Glutamatergic neuron (in vitro differentiated cells): ENCODE measurements around the gene GYPA. TPM values are rescaled to one million over a fixed set of nuclear protein-coding genes. Genes with fewer than 3 reads are reported as not detected.
"Not testable (repeated sequence)": the region's sequence is repeated elsewhere in the genome, so short reads cannot be mapped to it uniquely, and the experiment has no call there.

Experiments used
- DNase-seq: peaks from one replicate; pipeline ENCODE4 v3.0.0; 2022
- H3K27ac Mint-ChIP-seq: one replicate; pipeline ENCODE4 v1.8.0; 2020; ENCODE audit warnings: mild to moderate bottlenecking, mixed read lengths, inconsistent platforms; ENCODE audit not compliant: unreplicated experiment
- H3K27me3 Mint-ChIP-seq: one replicate; pipeline ENCODE4 v1.8.0; 2020; ENCODE audit warnings: mild to moderate bottlenecking, moderate library complexity, mixed read lengths, inconsistent platforms; ENCODE audit not compliant: unreplicated experiment
- H3K36me3 Mint-ChIP-seq: one replicate; pipeline ENCODE4 v1.8.0; 2020; ENCODE audit warnings: mild to moderate bottlenecking, mixed read lengths, inconsistent platforms; ENCODE audit not compliant: unreplicated experiment
- H3K4me1 Mint-ChIP-seq: one replicate; pipeline ENCODE4 v1.8.0; 2020; ENCODE audit warnings: mild to moderate bottlenecking, low read depth, mixed read lengths, inconsistent platforms; ENCODE audit not compliant: unreplicated experiment
- H3K4me3 Mint-ChIP-seq: one replicate; pipeline ENCODE4 v1.8.0; 2020; ENCODE audit warnings: mild to moderate bottlenecking, mixed read lengths, inconsistent platforms; ENCODE audit not compliant: unreplicated experiment
- H3K9me3 Mint-ChIP-seq: one replicate; pipeline ENCODE4 v1.8.0; 2020; ENCODE audit warnings: mild to moderate bottlenecking, moderate library complexity, mixed read lengths, inconsistent platforms; ENCODE audit not compliant: unreplicated experiment
- CTCF ChIP-seq: fragments of 200-600 bp; sonication (generic); IDR thresholded peaks from one replicate; pipeline ENCODE4 v1.5.0; 2021; ENCODE audit not compliant: partially characterized antibody, unreplicated experiment
- total RNA-seq: library from RNA; stranded (reverse); fragmentation: NEBNext Ultra II Directional; extraction: Animal tissue kit (Norgen Biotek cat#: 25700); gene quantifications from one replicate; pipeline ENCODE4 v1.2.1, GENCODE V29; 2021; ENCODE audit not compliant: unreplicated experiment

Gene GYPA
- total RNA-seq, 1 donor from 2014 or later: 1.3 TPM

DNA sequence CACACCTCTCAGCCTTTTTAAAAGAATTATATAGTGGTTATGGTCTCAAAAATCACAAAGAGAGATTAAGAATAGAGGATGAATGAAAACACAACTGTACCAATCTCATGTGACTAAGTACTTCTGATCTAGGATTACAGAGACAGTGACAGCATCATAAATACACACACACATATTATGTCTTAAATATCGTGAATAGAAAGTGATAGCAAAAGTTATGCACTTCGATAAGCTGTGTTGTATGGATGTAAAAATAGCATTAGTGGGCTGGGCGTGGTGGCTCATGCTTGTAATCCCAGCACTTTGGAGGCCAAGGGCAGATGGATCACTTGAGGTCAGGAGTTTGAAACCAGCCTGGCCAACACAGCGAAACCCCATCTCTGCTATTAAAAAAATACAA, 25.0 kb downstream of the GYPA start:
- Mint-ChIP-seq H3K27me3 (no peaks in the 10 kb centered on the region), H3K4me1 (no peaks in the 10 kb centered on the region), H3K27ac (no peak overlapping the region), H3K9me3 (no peaks in the 10 kb centered on the region), H3K4me3 (no peak overlapping the region), H3K36me3 (no peaks in the 10 kb centered on the region)
- DNase-seq: no peak
- no peak for TF ChIP-seq CTCF

DNA sequence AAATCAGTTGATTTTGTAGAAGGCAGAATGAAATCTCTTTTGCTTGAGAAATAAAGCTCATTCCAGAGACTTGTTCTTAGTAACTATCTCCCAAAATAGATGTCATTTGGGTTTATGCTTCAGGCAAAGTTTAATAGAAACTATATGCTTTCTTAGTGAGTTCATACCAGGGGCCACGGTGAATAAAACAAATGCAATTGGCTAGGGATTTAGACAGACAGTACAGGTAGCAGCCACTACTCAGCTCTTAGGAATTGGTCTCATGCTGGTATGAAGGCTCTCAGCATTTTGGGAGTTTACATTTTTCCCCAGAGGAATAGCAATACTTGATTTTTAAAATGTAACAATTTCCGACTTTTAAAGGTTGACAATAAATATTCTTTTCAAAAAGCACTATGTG, 27.0 kb downstream of the GYPA start:
- Mint-ChIP-seq H3K4me1 (no peaks in the 10 kb centered on the region), H3K27me3 (no peaks in the 10 kb centered on the region), H3K9me3 (no peaks in the 10 kb centered on the region), H3K36me3 (no peaks in the 10 kb centered on the region), H3K27ac (no peak overlapping the region), H3K4me3 (no peak overlapping the region)
- DNase-seq: no peak
- no peak for TF ChIP-seq CTCF

DNA sequence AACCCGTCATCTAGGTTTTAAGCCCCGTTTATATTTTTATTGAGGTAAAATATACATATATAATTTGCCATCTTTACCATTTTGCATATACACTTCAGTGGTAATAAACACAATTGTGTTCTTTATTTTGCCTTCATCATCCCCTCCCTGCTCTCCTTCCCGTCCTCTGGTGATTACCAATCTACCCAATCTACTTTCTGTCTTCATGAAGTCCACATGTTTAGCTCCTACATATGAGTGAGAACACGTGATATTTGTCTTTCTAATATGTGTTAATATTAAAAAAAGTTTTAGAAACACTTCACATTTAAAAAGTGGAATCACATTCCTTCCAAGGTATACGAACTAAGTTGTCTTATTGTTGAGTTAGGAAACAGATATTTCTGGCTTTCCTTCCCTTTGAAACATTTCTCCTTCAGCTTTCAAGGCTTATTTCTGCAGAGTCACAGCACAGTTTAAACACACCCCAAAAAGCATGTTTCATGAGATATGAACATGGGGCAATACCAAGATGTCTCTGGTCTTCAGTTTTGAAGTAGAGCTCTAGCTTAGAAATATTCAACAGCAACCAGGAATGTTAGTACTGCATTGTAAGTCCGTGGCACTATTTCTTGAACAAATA, 35.9 kb downstream of the GYPA start:
- H3K4me3 Mint-ChIP-seq: no peak overlapping the region
- H3K4me1 Mint-ChIP-seq: no peaks in the 10 kb centered on the region
- H3K27me3 Mint-ChIP-seq: no peaks in the 10 kb centered on the region
- no peaks in the 10 kb centered on the region for H3K9me3 Mint-ChIP-seq
- no peaks in the 10 kb centered on the region for H3K36me3 Mint-ChIP-seq
- no peak for TF ChIP-seq CTCF
- no peak overlapping the region for H3K27ac Mint-ChIP-seq
- DNase-seq: no peak

- H3K4me3 Mint-ChIP-seq, H3K27me3 Mint-ChIP-seq, H3K27ac Mint-ChIP-seq, DNase-seq, H3K36me3 Mint-ChIP-seq, H3K4me1 Mint-ChIP-seq, H3K9me3 Mint-ChIP-seq: not testable (repeated sequence)
These were observed 42.7 kb downstream of the GYPA start for GRCh38 chr4:144097776-144098175.

DNA sequence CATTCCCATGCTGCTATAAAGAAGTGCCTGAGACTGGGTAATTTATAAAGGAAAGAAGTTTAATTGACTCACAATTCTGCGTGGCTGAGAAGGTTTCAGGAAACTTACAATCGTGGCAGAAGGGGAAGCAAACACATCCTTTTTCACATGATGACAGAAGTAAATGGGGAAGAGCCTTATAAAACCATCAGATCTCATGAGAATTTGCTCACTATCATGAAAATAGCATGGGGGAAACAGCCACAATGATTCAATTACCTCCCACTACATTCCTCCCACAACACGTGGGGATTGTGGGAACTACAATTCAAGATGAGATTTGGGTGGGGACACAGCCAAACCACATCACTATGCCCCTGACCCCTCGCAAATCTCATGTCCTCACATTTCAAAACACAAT, 46.5 kb downstream of the GYPA start:
- not testable (repeated sequence) for H3K9me3 Mint-ChIP-seq, H3K27ac Mint-ChIP-seq

DNA sequence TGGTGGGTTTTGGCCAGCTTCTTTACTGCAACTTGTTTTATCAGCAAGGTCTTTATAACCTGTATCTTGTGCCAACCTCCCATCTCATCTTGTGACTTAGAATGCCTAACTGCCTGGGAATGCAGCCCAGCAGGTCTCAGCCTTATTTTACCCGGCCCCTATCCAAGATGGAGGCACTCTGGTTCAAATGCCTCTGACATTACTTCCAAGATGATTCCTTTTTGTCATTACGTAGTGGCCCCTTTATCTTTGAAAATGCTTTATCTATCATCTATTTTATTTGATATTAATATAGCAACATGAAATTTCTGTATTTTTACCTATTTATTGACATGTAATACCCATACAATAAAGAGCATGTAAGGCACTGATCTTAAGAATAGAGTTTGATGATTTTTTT, 49.3 kb downstream of the GYPA start:
- DNase-seq, H3K9me3 Mint-ChIP-seq, H3K4me3 Mint-ChIP-seq, H3K27me3 Mint-ChIP-seq, H3K27ac Mint-ChIP-seq, H3K36me3 Mint-ChIP-seq, H3K4me1 Mint-ChIP-seq: not testable (repeated sequence)

More for the DNA sequence above, 46.5 kb downstream of the GYPA start:
- H3K36me3 Mint-ChIP-seq, H3K27me3 Mint-ChIP-seq, H3K4me3 Mint-ChIP-seq, H3K4me1 Mint-ChIP-seq, DNase-seq: not testable (repeated sequence)
